ENCODE data around the gene GPC1.

- TF ChIP-seq TAF1 (IDR thresholded peaks at IDR 0.05; ENCODE audit: borderline replicate concordance, insufficient read depth, low read length) (no peak), SIN3A (IDR thresholded peaks at IDR 0.05; ENCODE audit: borderline replicate concordance, insufficient read depth, low read length) (no peak), POLR2AphosphoS5 (IDR thresholded peaks at IDR 0.05; ENCODE audit: low read depth, low read length) (no peak)
These were observed 22.3 kb upstream of the GPC1 start for GRCh38 chr2:240412975-240413812.

Measured in PFSK-1 (cell line).